A673 (cell line): Measurements from ENCODE around the gene SKA1. TPM values are rescaled to one million over a fixed set of nuclear protein-coding genes. Genes with fewer than 3 reads are reported as not detected.

Source experiments
- BruUV-seq: library from RNA; stranded (reverse); fragments of 400-500 nt; replicated peaks from 2 replicates; lab custom pipeline; 2021; lab: Mats Ljungman, UMichigan
- CTCF ChIA-PET: fragments of 300-600 bp; sonication (Branson Sonifier 250); formaldehyde crosslinking; loops from one replicate; lab custom pipeline; 2022; ENCODE audit warnings: antibody characterized with exemption; lab: Charles Lee
- POLR2A ChIA-PET: fragments of 300-600 bp; sonication (Branson Sonifier 250); formaldehyde crosslinking; loops from one replicate; lab custom pipeline; 2022; ENCODE audit warnings: antibody characterized with exemption; ENCODE audit not compliant: low non-redundant PET; lab: Charles Lee
- DNase-seq: peaks from one replicate; pipeline ENCODE4 v3.0.0-alpha.2; 2015; ENCODE audit warnings: low spot score
- H3K27ac ChIP-seq: fragments of 200-600 bp; sonication (generic); 2 replicates; pipeline ENCODE4 v1.5.1; 2016; ENCODE audit warnings: mixed run types, low read depth, mild to moderate bottlenecking, mixed read lengths, antibody characterized with exemption, low read length; ENCODE audit not compliant: poor library complexity, severe bottlenecking
- H3K27me3 ChIP-seq: fragments of 200-600 bp; sonication (generic); replicated peaks from 2 replicates; pipeline ENCODE4 v1.6.1; 2017; ENCODE audit warnings: mixed run types, low read depth, mild to moderate bottlenecking, mixed read lengths, antibody characterized with exemption, low read length; ENCODE audit not compliant: insufficient read depth, poor library complexity
- H3K36me3 ChIP-seq: fragments of 200-600 bp; sonication (generic); 2 replicates; pipeline ENCODE4 v1.6.1; 2016; ENCODE audit warnings: mixed run types, mild to moderate bottlenecking, mixed read lengths, antibody characterized with exemption, low read length; ENCODE audit not compliant: insufficient read depth, poor library complexity, severe bottlenecking
- H3K4me1 ChIP-seq: fragments of 200-600 bp; sonication (generic); 2 replicates; pipeline ENCODE4 v1.6.1; 2017; ENCODE audit warnings: mixed run types, mild to moderate bottlenecking, mixed read lengths, antibody characterized with exemption, low read length; ENCODE audit not compliant: insufficient read depth, poor library complexity, severe bottlenecking
- H3K4me3 ChIP-seq: fragments of 200-600 bp; sonication (generic); 2 replicates; pipeline ENCODE4 v1.5.1; 2016; ENCODE audit warnings: low read depth, mixed run types, mild to moderate bottlenecking, mixed read lengths, low read length; ENCODE audit not compliant: poor library complexity, severe bottlenecking
- H3K9me3 ChIP-seq: fragments of 200-600 bp; sonication (generic); 2 replicates; pipeline ENCODE4 v1.6.1; 2016; ENCODE audit warnings: mixed run types, low read depth, mild to moderate bottlenecking, mixed read lengths, antibody characterized with exemption, low read length; ENCODE audit not compliant: poor library complexity, severe bottlenecking
- EZH2 ChIP-seq: fragments of 200-600 bp; sonication (generic); IDR thresholded peaks from 2 replicates; pipeline ENCODE4 v1.6.1; 2017; ENCODE audit warnings: borderline replicate concordance, low read depth, mild to moderate bottlenecking, mixed read lengths, antibody characterized with exemption, low read length; ENCODE audit not compliant: poor library complexity, severe bottlenecking
- intact Hi-C: fragments of 100-400 bp; cut with micrococcal nuclease; formaldehyde crosslinking; loops from one replicate; pipeline ENCODE4 v1.10.0; 2022; ENCODE audit not compliant: unreplicated experiment
- total RNA-seq: library from RNA; stranded (reverse); gene quantifications from 2 replicates; pipeline ENCODE4 v1.2.3, GENCODE V29; 2021
- TF ChIP-seq, protein P1 (sequence below): fragments of 300-800, 200-600 bp; sonication (generic); conservative IDR thresholded peaks from 2 replicates; pipeline ENCODE4 v1.5.1; 2017; ENCODE audit warnings: low read depth, mild to moderate bottlenecking, antibody characterized with exemption, low read length, moderate library complexity, mixed read lengths

SKA1 gene
- total RNA-seq, 1 experiment from 2014 or later, result 41.8 TPM

DNA sequence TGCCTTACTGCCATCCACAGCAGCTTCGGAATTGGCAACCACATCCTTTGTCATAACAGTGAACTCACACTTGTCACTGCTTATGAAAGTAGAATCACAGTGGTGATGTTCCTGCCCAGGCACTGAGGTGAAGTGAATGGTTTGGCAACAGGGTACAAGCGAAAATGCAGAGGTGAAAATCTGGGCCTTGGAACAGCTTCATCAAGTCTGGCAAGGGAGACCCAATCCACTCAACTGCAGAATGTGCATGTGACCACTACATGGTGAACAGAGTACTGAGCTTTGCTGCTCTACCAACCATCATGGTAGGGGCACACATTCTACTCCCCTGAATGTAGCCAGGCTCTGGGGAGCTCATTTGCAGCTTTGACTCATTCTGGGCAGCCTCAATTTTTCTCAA lies 15.0 kb upstream of the SKA1 start:
- no TSS peak for BruUV-seq
- POLR2A ChIA-PET, result no interaction called here
- CTCF ChIA-PET, result no interaction called here

DNA sequence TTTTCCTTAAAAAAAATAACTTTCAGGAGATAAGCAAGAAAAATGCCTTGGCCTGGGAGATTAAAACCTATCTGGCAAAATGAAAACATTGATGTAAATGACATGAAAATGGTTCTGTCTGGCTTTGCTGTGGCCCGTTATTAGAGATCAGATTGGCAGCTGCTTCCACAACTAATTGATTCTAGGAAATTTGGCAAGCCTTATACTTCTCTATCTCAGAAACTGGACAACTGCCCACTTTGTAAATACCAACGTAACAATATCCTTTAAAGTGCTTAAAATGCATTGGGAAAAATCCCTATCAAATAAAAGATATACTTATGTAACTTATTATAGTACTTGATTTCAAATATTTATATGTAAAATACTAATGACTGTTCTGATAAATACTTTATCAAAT lies 14.2 kb upstream of the SKA1 start:
- Histone ChIP-seq H3K36me3 (no peaks in the 10 kb centered on the region), H3K27ac (no peak overlapping the region), H3K9me3 (no peaks in the 10 kb centered on the region), H3K27me3 (peaks cover 14% of the 10 kb centered on the region), H3K4me1 (no peaks in the 10 kb centered on the region), H3K4me3 (no peak overlapping the region)
- POLR2A ChIA-PET, result no interaction called here
- CTCF ChIA-PET, result no interaction called here
- DNase-seq, result no peak
- TF ChIP-seq, protein P1, sequence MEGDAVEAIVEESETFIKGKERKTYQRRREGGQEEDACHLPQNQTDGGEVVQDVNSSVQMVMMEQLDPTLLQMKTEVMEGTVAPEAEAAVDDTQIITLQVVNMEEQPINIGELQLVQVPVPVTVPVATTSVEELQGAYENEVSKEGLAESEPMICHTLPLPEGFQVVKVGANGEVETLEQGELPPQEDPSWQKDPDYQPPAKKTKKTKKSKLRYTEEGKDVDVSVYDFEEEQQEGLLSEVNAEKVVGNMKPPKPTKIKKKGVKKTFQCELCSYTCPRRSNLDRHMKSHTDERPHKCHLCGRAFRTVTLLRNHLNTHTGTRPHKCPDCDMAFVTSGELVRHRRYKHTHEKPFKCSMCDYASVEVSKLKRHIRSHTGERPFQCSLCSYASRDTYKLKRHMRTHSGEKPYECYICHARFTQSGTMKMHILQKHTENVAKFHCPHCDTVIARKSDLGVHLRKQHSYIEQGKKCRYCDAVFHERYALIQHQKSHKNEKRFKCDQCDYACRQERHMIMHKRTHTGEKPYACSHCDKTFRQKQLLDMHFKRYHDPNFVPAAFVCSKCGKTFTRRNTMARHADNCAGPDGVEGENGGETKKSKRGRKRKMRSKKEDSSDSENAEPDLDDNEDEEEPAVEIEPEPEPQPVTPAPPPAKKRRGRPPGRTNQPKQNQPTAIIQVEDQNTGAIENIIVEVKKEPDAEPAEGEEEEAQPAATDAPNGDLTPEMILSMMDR, result no peak
- no peak for TF ChIP-seq EZH2
- no TSS peak for BruUV-seq
- intact Hi-C loops, result no loop called here

More for the DNA sequence above, 15.0 kb upstream of the SKA1 start:
- H3K27me3 ChIP-seq, result peaks cover 21% of the 10 kb centered on the region
- TF ChIP-seq, protein P1, result no peak
- no peak for TF ChIP-seq EZH2
- no peaks in the 10 kb centered on the region for H3K9me3 ChIP-seq
- H3K4me3 ChIP-seq, result no peak overlapping the region
- no peaks in the 10 kb centered on the region for H3K36me3 ChIP-seq
- no peaks in the 10 kb centered on the region for H3K4me1 ChIP-seq
- DNase-seq, result no peak
- intact Hi-C loops, result loop anchor here (5.0 to 10.0 kb wide), 4 partner anchors 143 to 485 kb away; no protein-coding TSS in a partner anchor
- no peak overlapping the region for H3K27ac ChIP-seq

DNA sequence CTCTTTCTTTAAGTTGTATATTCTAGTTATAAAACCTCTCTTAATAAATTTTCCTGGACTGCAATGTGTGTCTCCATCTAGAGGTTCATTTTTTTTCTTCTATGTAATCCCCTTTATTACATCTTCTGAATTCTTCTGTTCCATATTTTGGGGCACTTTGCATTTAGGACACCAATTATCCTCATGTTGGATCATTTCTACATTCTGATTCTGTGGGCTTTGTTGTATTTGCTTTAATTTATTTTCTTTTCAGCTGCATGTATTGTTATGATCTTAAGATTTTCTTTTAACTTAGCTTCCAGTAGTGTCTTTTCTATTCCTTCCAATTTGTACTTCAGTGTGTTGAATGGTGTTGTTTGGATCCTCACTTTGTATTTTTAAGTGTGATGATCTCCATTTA lies 5.2 kb upstream of the SKA1 start:
- no peak for TF ChIP-seq EZH2
- TF ChIP-seq, protein P1, result no peak
- no peak overlapping the region for H3K4me3 ChIP-seq
- ChIA-PET POLR2A (no interaction called here), CTCF (interaction anchor here (0.5 kb wide), 1 partner anchor 12 kb away, joined by 3 read pairs; no protein-coding TSS in a partner anchor)
- no TSS peak for BruUV-seq
- H3K27me3 ChIP-seq, result no peaks in the 10 kb centered on the region
- H3K4me1 ChIP-seq, result no peaks in the 10 kb centered on the region
- H3K36me3 ChIP-seq, result no peaks in the 10 kb centered on the region
- peaks cover 3% of the 10 kb centered on the region for H3K9me3 ChIP-seq
- intact Hi-C loops, result no loop called here
- H3K27ac ChIP-seq, result no peak overlapping the region
- DNase-seq, result no peak
